Nasal cavity respiratory epithelium epithelial cell of viscerocranial mucosa (primary cell): Measurements from ENCODE around the gene MRPL51. TPM values are rescaled to one million over a fixed set of nuclear protein-coding genes. Genes with fewer than 3 reads are reported as not detected.

Experiments
- total RNA-seq: library from RNA; depleted of rRNA; stranded (reverse); fragments of >200 nt; gene quantifications from 2 replicates; pipeline ENCODE4 v1.2.3, GENCODE V29; 2014

MRPL51 gene
- total RNA-seq: 85.8 and 94.7 TPM in 2 replicates

DNA sequence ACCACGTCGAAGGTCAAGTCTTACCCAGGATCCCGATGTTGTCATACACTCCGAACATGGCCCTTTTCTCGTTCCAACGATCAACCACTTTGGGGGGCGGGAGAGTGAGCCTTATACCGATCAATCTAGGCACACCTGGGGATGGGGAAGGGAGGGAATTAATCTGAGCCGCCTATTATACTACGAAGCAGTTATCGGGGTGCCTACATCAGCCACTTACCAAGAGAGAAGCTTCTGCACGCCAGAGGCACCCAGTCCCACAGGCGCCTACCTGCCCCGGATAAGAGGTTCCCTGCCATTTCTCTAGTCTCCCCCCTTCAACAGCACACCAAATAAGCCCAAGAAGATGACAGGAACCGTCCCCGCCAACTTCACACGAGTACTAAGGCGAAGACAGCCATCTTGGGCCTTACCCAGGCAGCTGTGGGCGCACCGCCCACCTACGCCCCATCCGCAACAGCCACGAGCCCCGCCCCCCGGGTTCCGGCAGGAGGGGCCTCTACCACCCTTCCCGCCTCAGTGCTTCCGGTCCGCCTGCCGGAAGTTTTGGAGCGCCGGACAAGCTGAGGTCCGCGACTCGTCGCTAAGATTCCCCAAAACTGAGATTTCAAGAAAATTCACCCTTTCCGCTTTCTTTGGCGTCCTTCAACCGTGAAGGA lies at the start of gene MRPL51:
MRPL51 (minus strand) TSS at position 425 of the 659 bp plus-strand sequence; CDS start at position 299, 126 bp downstream.

DNA sequence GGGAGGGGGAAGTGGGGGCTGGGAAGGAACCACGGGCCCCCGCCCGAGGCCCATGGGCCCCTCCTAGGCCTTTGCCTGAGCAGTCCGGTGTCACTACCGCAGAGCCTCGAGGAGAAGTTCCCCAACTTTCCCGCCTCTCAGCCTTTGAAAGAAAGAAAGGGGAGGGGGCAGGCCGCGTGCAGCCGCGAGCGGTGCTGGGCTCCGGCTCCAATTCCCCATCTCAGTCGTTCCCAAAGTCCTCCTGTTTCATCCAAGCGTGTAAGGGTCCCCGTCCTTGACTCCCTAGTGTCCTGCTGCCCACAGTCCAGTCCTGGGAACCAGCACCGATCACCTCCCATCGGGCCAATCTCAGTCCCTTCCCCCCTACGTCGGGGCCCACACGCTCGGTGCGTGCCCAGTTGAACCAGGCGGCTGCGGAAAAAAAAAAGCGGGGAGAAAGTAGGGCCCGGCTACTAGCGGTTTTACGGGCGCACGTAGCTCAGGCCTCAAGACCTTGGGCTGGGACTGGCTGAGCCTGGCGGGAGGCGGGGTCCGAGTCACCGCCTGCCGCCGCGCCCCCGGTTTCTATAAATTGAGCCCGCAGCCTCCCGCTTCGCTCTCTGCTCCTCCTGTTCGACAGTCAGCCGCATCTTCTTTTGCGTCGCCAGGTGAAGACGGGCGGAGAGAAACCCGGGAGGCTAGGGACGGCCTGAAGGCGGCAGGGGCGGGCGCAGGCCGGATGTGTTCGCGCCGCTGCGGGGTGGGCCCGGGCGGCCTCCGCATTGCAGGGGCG lies 41.0 kb upstream of the MRPL51 start, which contains the start of gene GAPDH:
GAPDH (plus strand) TSS at position 595 of the 772 bp plus-strand sequence. CDS start 316 bp downstream, outside the sequence.

DNA sequence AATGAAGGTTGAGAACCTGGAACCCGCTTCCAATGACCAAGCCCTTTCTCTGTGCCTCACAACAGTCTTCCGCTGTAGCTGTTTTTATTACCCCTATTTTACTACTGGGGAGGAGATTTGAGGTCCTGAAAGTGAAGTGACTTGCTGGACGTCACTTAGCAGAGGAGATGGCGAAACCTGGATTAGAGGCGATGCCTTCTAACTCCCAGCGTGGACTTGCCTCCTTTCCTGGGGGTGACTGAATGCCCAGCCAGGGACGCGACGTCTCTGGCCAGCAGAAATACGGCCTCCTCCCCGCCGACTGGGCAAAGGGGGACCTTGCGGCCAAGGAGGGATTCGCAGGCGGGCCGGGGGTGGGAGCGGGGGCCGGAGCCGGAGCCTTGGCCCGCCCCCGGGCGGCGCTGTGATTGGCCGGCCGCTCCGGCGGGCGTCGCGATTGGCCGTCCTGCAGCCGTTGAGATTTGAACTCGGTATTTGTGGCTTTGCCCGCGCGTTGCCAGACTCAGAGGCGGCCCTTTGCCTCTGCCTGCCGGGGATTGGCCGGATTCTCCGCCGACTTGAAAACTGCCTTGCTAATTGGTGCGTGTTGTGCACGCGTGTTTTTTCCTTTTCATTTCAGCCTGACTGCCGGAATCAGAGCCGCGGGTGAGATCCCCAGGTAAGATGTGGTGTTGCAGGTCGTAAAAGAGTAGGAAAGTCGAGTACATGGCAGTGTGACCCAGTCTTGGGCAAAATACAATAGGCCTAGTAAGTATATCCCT lies 615 bp upstream of the MRPL51 start, which contains the start of gene NCAPD2:
NCAPD2 (plus strand) TSS at position 606 of the 761 bp plus-strand sequence. CDS start 997 bp downstream, outside the sequence.

GRCh38 chr12:6470375-6471163 lies 22.5 kb downstream of the MRPL51 start, which contains the start of gene VAMP1:
TSS of gene VAMP1 (minus strand) at chr12:6470677. CDS start at chr12:6470531, 146 bp downstream.

GRCh38 chr12:6451348-6452244 lies 41.5 kb downstream of the MRPL51 start, which contains the start of gene TAPBPL:
TSS of gene TAPBPL (plus strand) at chr12:6452042. CDS start at chr12:6452249, 207 bp downstream.

GRCh38 chr12:6444704-6445688 lies 48.1 kb downstream of the MRPL51 start, which contains the start of gene CD27:
TSS of gene CD27 (plus strand) at chr12:6444955. CDS start at chr12:6445096, 141 bp downstream.

Other genes with a start within 250 kb of the MRPL51 start
- gene PLEKHG6, start 182.6 kb downstream of the MRPL51 start, total RNA-seq: 15.4 and 32.5 TPM in 2 replicates
- gene TNFRSF1A, start 151.2 kb downstream of the MRPL51 start, total RNA-seq: 51.6 and 110 TPM in 2 replicates
- 9.6 and 76.7 TPM in 2 replicates for gene SCNN1A, start 117.7 kb downstream of the MRPL51 start, total RNA-seq
- 60.1 and 95.4 TPM in 2 replicates for gene LTBR, start 109.1 kb downstream of the MRPL51 start, total RNA-seq
- gene CD27, start 48.3 kb downstream of the MRPL51 start, total RNA-seq: not detected in 2 replicates
- gene TAPBPL, start 41.2 kb downstream of the MRPL51 start, total RNA-seq: 2.4 and 18.9 TPM in 2 replicates
- 1.6 and 2.1 TPM in 2 replicates for gene VAMP1, start 22.6 kb downstream of the MRPL51 start, total RNA-seq
- 27.3 and 29.9 TPM in 2 replicates for gene NCAPD2, start 840 bp upstream of the MRPL51 start, total RNA-seq
- 4,821 and 5,284 TPM in 2 replicates for gene GAPDH, start 41.3 kb upstream of the MRPL51 start, total RNA-seq
- 0.34 and 0.71 TPM in 2 replicates for gene IFFO1, start 62.8 kb upstream of the MRPL51 start, total RNA-seq
- gene NOP2, start 75.0 kb upstream of the MRPL51 start, total RNA-seq: 37.3 and 45.6 TPM in 2 replicates
- 132 and 213 TPM in 2 replicates for gene CHD4, start 114.1 kb upstream of the MRPL51 start, total RNA-seq
- 2.7 and 5.1 TPM in 2 replicates for gene LPAR5, start 142.7 kb upstream of the MRPL51 start, total RNA-seq
- gene ACRBP, start 154.2 kb upstream of the MRPL51 start, total RNA-seq: 0.34 and 0.50 TPM in 2 replicates
- 11.6 and 24.5 TPM in 2 replicates for gene ING4, start 169.9 kb upstream of the MRPL51 start, total RNA-seq
- 7.2 and 17.5 TPM in 2 replicates for gene ZNF384, start 196.1 kb upstream of the MRPL51 start, total RNA-seq
- not detected in 2 replicates for gene PIANP, start 207.6 kb upstream of the MRPL51 start, total RNA-seq
- 75.9 and 84.0 TPM in 2 replicates for gene COPS7A, start 230.8 kb upstream of the MRPL51 start, total RNA-seq